ENCODE results near the gene CGNL1. TPM values are rescaled to one million over a fixed set of nuclear protein-coding genes. Genes with fewer than 3 reads are reported as not detected.

CGNL1 gene
- polyA plus RNA-seq, 1 of the 3 experiments (the other 2 are of a cell fraction) = 0.23 TPM

- Histone ChIP-seq H3K27ac (ENCODE audit: low read depth in 2 of 2, low read length in 1 of 2) (no peak overlapping the region), H3K4me1 (ENCODE audit: control insufficient read depth in 1 of 2, insufficient read depth in 2 of 2, low read depth in 1 of 2, low read length in 1 of 2) (peaks cover 0 to 3% of the 10 kb centered on the region in 2 experiments; a peak in 1 of 4 replicates), H3K27me3 (ENCODE audit: insufficient read depth) (no peaks in the 10 kb centered on the region), H3K79me2 (ENCODE audit: insufficient read depth) (no peaks in the 10 kb centered on the region), H3K36me3 (replicated peaks in 1 of 2; ENCODE audit: control insufficient read depth in 1 of 2, insufficient read depth in 2 of 2, low read length in 1 of 2) (no peaks in the 10 kb centered on the region), H3F3A (replicated peaks; ENCODE audit: insufficient read depth) (no peaks in the 10 kb centered on the region), H3K9me2 (no peaks in the 10 kb centered on the region), H4K20me1 (ENCODE audit: insufficient read depth) (no peaks in the 10 kb centered on the region), H3K9me3 (no peaks in the 10 kb centered on the region), H3K4me3 (ENCODE audit: low read depth in 2 of 2, low read length in 1 of 2) (no peak overlapping the region), H2AFZ (ENCODE audit: low read depth) (no peak overlapping the region), H3K9ac (no peak overlapping the region), H3K4me2 (no peak overlapping the region)
- ChIA-PET CTCF (no interaction called here), POLR2A (no interaction called here)
- WGBS (ENCODE audit: low lambda C conversion rate) = 82% methylated on average over 2 of the region's 2 CpGs
- DNase-seq = no peak
- TF ChIP-seq CTCF (IDR thresholded peaks at IDR 0.05) (no peak), TEAD4 (IDR thresholded peaks at IDR 0.05; ENCODE audit: borderline replicate concordance, insufficient read depth) (no peak), GABPA (IDR thresholded peaks at IDR 0.05; ENCODE audit: low read depth) (no peak), FOSL2 (IDR thresholded peaks at IDR 0.05; ENCODE audit: borderline replicate concordance, low read depth) (no peak)
- TF ChIP-seq, protein P1, sequence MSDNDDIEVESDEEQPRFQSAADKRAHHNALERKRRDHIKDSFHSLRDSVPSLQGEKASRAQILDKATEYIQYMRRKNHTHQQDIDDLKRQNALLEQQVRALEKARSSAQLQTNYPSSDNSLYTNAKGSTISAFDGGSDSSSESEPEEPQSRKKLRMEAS (IDR thresholded peaks at IDR 0.05; ENCODE audit: low read depth) = no peak
Observed at GRCh38 chr15:57380854-57381253, 4.5 kb downstream of the CGNL1 start.

DNA sequence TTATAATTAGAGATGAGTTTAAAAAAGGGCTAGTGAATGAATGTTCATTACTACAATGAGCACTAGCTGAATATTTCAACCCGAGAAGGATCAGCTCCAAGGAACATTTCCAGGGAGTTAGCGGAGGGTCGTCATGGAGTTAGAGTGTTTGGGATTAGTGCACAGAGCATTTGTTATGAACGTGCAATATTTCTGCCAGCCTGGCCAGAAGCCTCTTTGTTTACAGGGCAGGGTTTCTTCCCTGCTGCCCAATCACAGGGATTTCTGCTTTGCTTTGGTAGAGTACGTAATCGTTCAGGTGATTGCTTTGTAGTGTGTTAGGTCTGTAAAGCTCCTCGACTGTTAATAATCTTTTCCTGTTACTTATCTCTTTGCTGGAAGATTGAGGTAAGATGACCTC is 5.9 kb downstream of the CGNL1 start:
- no peak overlapping the region for H3K27ac ChIP-seq (ENCODE audit: low read depth in 2 of 2, low read length in 1 of 2)
- no peaks in the 10 kb centered on the region for H3K9me2 ChIP-seq
- ChIA-PET POLR2A (no interaction called here), CTCF (interaction anchor here (1.1 to 2.0 kb wide), 2 partner anchors 18 to 58 kb away, joined by 3 to 6 read pairs; no protein-coding TSS in a partner anchor)
- no peak overlapping the region for H3K4me3 ChIP-seq (ENCODE audit: low read depth in 2 of 2, low read length in 1 of 2)
- no peaks in the 10 kb centered on the region for H3K27me3 ChIP-seq (ENCODE audit: insufficient read depth)
- TF ChIP-seq NFIC (IDR thresholded peaks at IDR 0.05; ENCODE audit: borderline replicate concordance) = no peak
- TF ChIP-seq POLR2AphosphoS5 (IDR thresholded peaks at IDR 0.05; ENCODE audit: low read depth, low read length) = no peak
- no peak for TF ChIP-seq YY1 (IDR thresholded peaks at IDR 0.05; ENCODE audit: low read depth)
- TF ChIP-seq, protein P2, sequence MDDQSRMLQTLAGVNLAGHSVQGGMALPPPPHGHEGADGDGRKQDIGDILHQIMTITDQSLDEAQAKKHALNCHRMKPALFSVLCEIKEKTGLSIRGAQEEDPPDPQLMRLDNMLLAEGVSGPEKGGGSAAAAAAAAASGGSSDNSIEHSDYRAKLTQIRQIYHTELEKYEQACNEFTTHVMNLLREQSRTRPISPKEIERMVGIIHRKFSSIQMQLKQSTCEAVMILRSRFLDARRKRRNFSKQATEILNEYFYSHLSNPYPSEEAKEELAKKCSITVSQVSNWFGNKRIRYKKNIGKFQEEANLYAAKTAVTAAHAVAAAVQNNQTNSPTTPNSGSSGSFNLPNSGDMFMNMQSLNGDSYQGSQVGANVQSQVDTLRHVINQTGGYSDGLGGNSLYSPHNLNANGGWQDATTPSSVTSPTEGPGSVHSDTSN (IDR thresholded peaks at IDR 0.05) = no peak
- no peak for TF ChIP-seq USF2 (IDR thresholded peaks at IDR 0.05; ENCODE audit: borderline replicate concordance, low read depth, low read length)
- no peak for TF ChIP-seq JUND (IDR thresholded peaks at IDR 0.05)
- no peaks in the 10 kb centered on the region for H3F3A ChIP-seq (replicated peaks; ENCODE audit: insufficient read depth)
- WGBS (ENCODE audit: low lambda C conversion rate) = 72% methylated on average over 7 of the region's 7 CpGs
- H3K79me2 ChIP-seq (ENCODE audit: insufficient read depth) = no peaks in the 10 kb centered on the region
- no peak overlapping the region for H2AFZ ChIP-seq (ENCODE audit: low read depth)
- DNase-seq = no peak
- H3K9ac ChIP-seq = no peak overlapping the region
- no peaks in the 10 kb centered on the region for H3K36me3 ChIP-seq (replicated peaks in 1 of 2; ENCODE audit: control insufficient read depth in 1 of 2, insufficient read depth in 2 of 2, low read length in 1 of 2)
- H3K9me3 ChIP-seq = no peaks in the 10 kb centered on the region
- H3K4me2 ChIP-seq = no peak overlapping the region
- peaks cover 0 to 9% of the 10 kb centered on the region in 2 experiments; a peak in 1 of 4 replicates for H3K4me1 ChIP-seq (ENCODE audit: control insufficient read depth in 1 of 2, insufficient read depth in 2 of 2, low read depth in 1 of 2, low read length in 1 of 2)
- no peaks in the 10 kb centered on the region for H4K20me1 ChIP-seq (ENCODE audit: insufficient read depth)
